A549 (cell line): Measurements from ENCODE around the gene ZNF599. TPM values are rescaled to one million over a fixed set of nuclear protein-coding genes. Genes with fewer than 3 reads are reported as not detected.
"Not testable (repeated sequence)": the region's sequence is repeated elsewhere in the genome, so short reads cannot be mapped to it uniquely, and the experiment has no call there.

ENCODE experiments used
- ATAC-seq, 2 experiments: fragments of 200-7000 bp in 1 of 2; fragments of >200 bp in 1 of 2; cut with Nextera tagmentation in 1 of 2; cut with Tn5 transposase in 1 of 2; 3 replicates each; pipeline versions ENCODE4 v1.8.0 to v1.9.1; 2018 to 2020; ENCODE audit warnings: mild to moderate bottlenecking in 1 of 2, moderate library complexity in 1 of 2
- CTCF ChIA-PET: fragments of 300-600 bp; sonication (Branson Sonifier 250); formaldehyde crosslinking; extraction: SDS; loops from one replicate; lab custom pipeline; 2021; ENCODE audit warnings: antibody characterized with exemption, inconsistent platforms; lab: Yijun Ruan, JAX
- POLR2A ChIA-PET: fragments of 350-600 bp; formaldehyde crosslinking; extraction: SDS; loops from one replicate; lab custom pipeline; 2021; ENCODE audit warnings: antibody characterized with exemption, inconsistent platforms; lab: Yijun Ruan, JAX
- DNase-seq, 2 experiments: peaks; one replicate each; pipeline versions ENCODE4 v3.0.0 to v3.0.0-alpha.2; 2011 to 2016; ENCODE audit warnings: low read depth in 1 of 2, low spot score in 1 of 2
- FAIRE-seq: peaks from 2 replicates; lab custom pipeline; 2011; peaks lifted over from hg19 to GRCh38; lab: Jason Lieb, UNC
- H3K27ac ChIP-seq, 2 experiments: fragments of >200 bp; sonication (Bioruptor Twin); formaldehyde crosslinking; 3 replicates each; pipeline ENCODE4 v1.5.1; 2016 to 2017
- H3K4me1 ChIP-seq: fragments of >200 bp; sonication (Bioruptor Twin); formaldehyde crosslinking; 3 replicates; pipeline ENCODE4 v1.6.1; 2016
- H3K4me2 ChIP-seq: fragments of >200 bp; sonication (Bioruptor Twin); formaldehyde crosslinking; 3 replicates; pipeline ENCODE4 v1.6.1; 2016
- H3K4me3 ChIP-seq: fragments of >200 bp; sonication (Bioruptor Twin); formaldehyde crosslinking; 3 replicates; pipeline ENCODE4 v1.5.1; 2016
- H3K9me3 ChIP-seq: fragments of >200 bp; sonication (Bioruptor Twin); formaldehyde crosslinking; 3 replicates; pipeline ENCODE4 v1.6.1; 2016
- ATOH8 ChIP-seq: fragments of 250-450 bp; sonication (Bioruptor Pico); IDR thresholded peaks from 2 replicates; pipeline ENCODE4 v1.5.0; 2020; ENCODE audit warnings: low read depth, mild to moderate bottlenecking, moderate library complexity
- EHF ChIP-seq: fragments of 250-450 bp; sonication (Bioruptor Pico); IDR thresholded peaks from 2 replicates; pipeline ENCODE4 v1.5.0; 2020; ENCODE audit warnings: mild to moderate bottlenecking
- FOSL2 ChIP-seq, 2 experiments: fragments of 450-650 bp in 1 of 2; fragments of >200 bp in 1 of 2; sonication (Bioruptor Twin) in 1 of 2; formaldehyde crosslinking; IDR thresholded peaks; 2 replicates each; pipeline versions ENCODE4 v1.5.0 to v1.6.1; 2016 to 2020; ENCODE audit warnings: mild to moderate bottlenecking in 1 of 2, moderate library complexity in 1 of 2
- FOXS1 ChIP-seq: fragments of 250-450 bp; sonication (Bioruptor Pico); IDR thresholded peaks from 2 replicates; pipeline ENCODE4 v1.5.0; 2020; ENCODE audit warnings: mild to moderate bottlenecking, moderate library complexity
- HOXA7 ChIP-seq: fragments of 250-450 bp; sonication (Bioruptor Pico); IDR thresholded peaks from 2 replicates; pipeline ENCODE4 v1.5.0; 2020; ENCODE audit warnings: mild to moderate bottlenecking, moderate library complexity
- HOXB13 ChIP-seq: fragments of 250-450 bp; sonication (Bioruptor Pico); IDR thresholded peaks from 2 replicates; pipeline ENCODE4 v1.5.0; 2020; ENCODE audit warnings: low read depth, mild to moderate bottlenecking, moderate library complexity
- HOXB5 ChIP-seq: fragments of 250-450 bp; sonication (Bioruptor Pico); IDR thresholded peaks from 2 replicates; pipeline ENCODE4 v1.5.0; 2020; ENCODE audit warnings: mild to moderate bottlenecking, moderate library complexity
- MAX ChIP-seq: IDR thresholded peaks from 2 replicates; pipeline ENCODE4 v1.6.1; 2012
- NFE2L2 ChIP-seq: fragments of 150-350 bp; conservative IDR thresholded peaks from 2 replicates; pipeline ENCODE4 v1.6.1; 2014; ENCODE audit warnings: low read length
- NPAS2 ChIP-seq: fragments of 250-450 bp; sonication (Bioruptor Pico); IDR thresholded peaks from 2 replicates; pipeline ENCODE4 v1.8.0; 2022; ENCODE audit warnings: mild to moderate bottlenecking, moderate library complexity, borderline replicate concordance
- PHF8 ChIP-seq: fragments of 200-600 bp; sonication (generic); IDR thresholded peaks from 2 replicates; pipeline ENCODE4 v1.6.1; 2016; ENCODE audit warnings: low read depth, mild to moderate bottlenecking, antibody characterized with exemption, moderate library complexity, borderline replicate concordance
- POLR2AphosphoS2 ChIP-seq: conservative IDR thresholded peaks from 2 replicates; pipeline ENCODE4 v1.6.1; 2012; ENCODE audit warnings: low read length, improper control_type of control experiment, inconsistent platforms
- RCOR1 ChIP-seq: fragments of 150-350 bp; IDR thresholded peaks from 2 replicates; pipeline ENCODE4 v1.6.1; 2014; ENCODE audit warnings: antibody characterized with exemption, low read length, low read depth
- REST ChIP-seq: fragments of 200-600 bp; sonication (generic); IDR thresholded peaks from 2 replicates; pipeline ENCODE4 v1.6.1; 2016; ENCODE audit warnings: antibody characterized with exemption, mild to moderate bottlenecking, moderate library complexity
- TFCP2L1 ChIP-seq: fragments of 250-450 bp; sonication (Bioruptor Pico); IDR thresholded peaks from 2 replicates; pipeline ENCODE4 v1.5.0; 2021; ENCODE audit warnings: mild to moderate bottlenecking
- ZFP36 ChIP-seq: fragments of 450-650 bp; IDR thresholded peaks from 2 replicates; pipeline ENCODE4 v1.6.1; 2014; ENCODE audit warnings: borderline replicate concordance; ENCODE audit not compliant: partially characterized antibody
- WGBS: methylation state at CpG from one replicate; pipeline ENCODE4 v1.1.6; 2017; ENCODE audit errors: missing lambda C conversion rate; 5-methylcytosine and 5-hydroxymethylcytosine counted together
- polyA plus RNA-seq, 4 experiments: library from polyadenylated mRNA; depleted of rRNA in 3 of 4; stranded (reverse); fragments of >200 nt; fragmentation: RNase III in 1 of 4; extraction: RNeasy Plus Mini Kit Qiagen cat#74134 plus additional on column Dnase treatment in 1 of 4; gene quantifications; 2 replicates in 3 of 4; 3 replicates in 1 of 4; pipeline ENCODE4 v1.2.3, GENCODE V29; 2011 to 2017
- TF ChIP-seq, protein P1 (sequence below): fragments of >200 bp; sonication (Bioruptor Twin); formaldehyde crosslinking; IDR thresholded peaks from 3 replicates; pipeline ENCODE4 v1.6.1; 2016

Gene ZNF599
- polyA plus RNA-seq, 2 of the 4 experiments (the other 2 are of a cell fraction): 2.6 to 3.9 TPM

DNA sequence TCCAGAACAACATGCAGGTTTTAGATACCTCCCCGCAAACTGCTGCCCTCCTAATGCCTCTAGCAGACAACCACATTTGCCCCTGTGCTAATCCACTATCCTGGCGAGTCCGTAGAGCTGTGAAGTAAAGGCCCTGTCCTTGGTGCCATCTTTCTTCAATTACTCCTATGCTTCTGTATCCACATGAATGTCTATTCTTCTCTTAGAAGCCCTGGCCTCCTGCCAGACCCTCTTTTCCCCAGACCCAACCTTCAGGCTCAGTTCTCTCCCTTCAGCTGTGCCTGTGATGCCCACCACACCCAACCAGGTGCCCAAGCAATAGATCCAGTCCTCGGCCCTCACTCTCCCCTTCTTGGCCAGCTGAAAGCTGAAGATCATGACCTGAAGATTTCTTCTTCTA, 31.1 kb upstream of the ZNF599 start:
- DNase-seq: no peak
- ATAC-seq: no peak
- FAIRE-seq: no peak
- WGBS: 2% methylated on average over 4 of the region's 4 CpGs
- H3K9me3 ChIP-seq: peaks cover 81% of the 10 kb centered on the region
- POLR2A ChIA-PET: no interaction called here
- no peaks in the 10 kb centered on the region for H3K4me1 ChIP-seq
- no peak for TF ChIP-seq FOXS1
- no peak for TF ChIP-seq REST
- TF ChIP-seq HOXB5 (CRISPR knock-in tag): no peak
- TF ChIP-seq POLR2AphosphoS2: no peak
- no peak for TF ChIP-seq NPAS2 (CRISPR knock-in tag)
- no peak for TF ChIP-seq EHF
- no peak for TF ChIP-seq RCOR1
- TF ChIP-seq TFCP2L1 (CRISPR knock-in tag): no peak
- no peak for TF ChIP-seq HOXA7 (CRISPR knock-in tag)
- no peak for TF ChIP-seq NFE2L2
- no peak for TF ChIP-seq PHF8
- TF ChIP-seq MAX: no peak
- TF ChIP-seq, protein P1, sequence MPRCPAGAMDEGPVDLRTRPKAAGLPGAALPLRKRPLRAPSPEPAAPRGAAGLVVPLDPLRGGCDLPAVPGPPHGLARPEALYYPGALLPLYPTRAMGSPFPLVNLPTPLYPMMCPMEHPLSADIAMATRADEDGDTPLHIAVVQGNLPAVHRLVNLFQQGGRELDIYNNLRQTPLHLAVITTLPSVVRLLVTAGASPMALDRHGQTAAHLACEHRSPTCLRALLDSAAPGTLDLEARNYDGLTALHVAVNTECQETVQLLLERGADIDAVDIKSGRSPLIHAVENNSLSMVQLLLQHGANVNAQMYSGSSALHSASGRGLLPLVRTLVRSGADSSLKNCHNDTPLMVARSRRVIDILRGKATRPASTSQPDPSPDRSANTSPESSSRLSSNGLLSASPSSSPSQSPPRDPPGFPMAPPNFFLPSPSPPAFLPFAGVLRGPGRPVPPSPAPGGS: no peak
- no peak for TF ChIP-seq ATOH8 (CRISPR knock-in tag)
- CTCF ChIA-PET: interaction anchor here (0.9 kb wide), 1 partner anchor 9 kb away, joined by 3 read pairs; no protein-coding TSS in a partner anchor
- no peak overlapping the region for H3K4me2 ChIP-seq
- no peak overlapping the region for H3K27ac ChIP-seq
- H3K4me3 ChIP-seq: no peak overlapping the region

- POLR2A ChIA-PET, H3K4me2 ChIP-seq, DNase-seq, H3K4me1 ChIP-seq, H3K4me3 ChIP-seq, FAIRE-seq, ATAC-seq, H3K27ac ChIP-seq: not testable (repeated sequence)
- CTCF ChIA-PET: interaction anchor here (0.6 kb wide), 1 partner anchor 756 kb away, joined by 4 read pairs; no protein-coding TSS in a partner anchor
- 36% methylated on average over 6 of the region's 6 CpGs for WGBS
- peaks cover 49% of the 10 kb centered on the region for H3K9me3 ChIP-seq
These were observed 23.9 kb upstream of the ZNF599 start for GRCh38 chr19:34796953-34797352.

- no peak for FAIRE-seq
These were observed 21.3 kb upstream of the ZNF599 start for GRCh38 chr19:34794066-34794960.

More at GRCh38 chr19:34794066-34794960, 21.3 kb upstream of the ZNF599 start:
- ATAC-seq (no peak), DNase-seq (no peak)
- Histone ChIP-seq H3K4me2 (peak overlapping the region; percentile 31; the same call in 1 of the 3 replicates), H3K9me3 (peaks cover 37% of the 10 kb centered on the region; the same call in 2 of the 3 replicates), H3K4me3 (no peak overlapping the region), H3K4me1 (no peaks in the 10 kb centered on the region), H3K27ac (no peak overlapping the region)
- ChIA-PET POLR2A (interaction anchor here (1.0 kb wide), 1 partner anchor 117 kb away, joined by 3 read pairs; the partner anchor contains the start of gene ZNF302), CTCF (interaction anchor here (1.1 to 2.2 kb wide), 4 partner anchors 10 to 155 kb away, joined by 3 to 6 read pairs (median 3); no protein-coding TSS in a partner anchor)
- WGBS: 15% methylated on average over 9 of the region's 9 CpGs
- TF ChIP-seq HOXB5 (CRISPR knock-in tag): no peak
- TF ChIP-seq ZFP36: no peak
- TF ChIP-seq FOSL2 (IDR thresholded peaks at IDR 0.05): no peak
- TF ChIP-seq FOSL2 (CRISPR knock-in tag; IDR thresholded peaks at IDR 0.05): no peak
- TF ChIP-seq REST: no peak
- TF ChIP-seq HOXB13: no peak
- TF ChIP-seq TFCP2L1 (CRISPR knock-in tag): no peak
